Panc1 (cell line): ENCODE measurements around the gene LPP. TPM values are rescaled to one million over a fixed set of nuclear protein-coding genes. Genes with fewer than 3 reads are reported as not detected.

ENCODE experiments used
- ATAC-seq: fragments of 200-7000 bp; cut with Tn5 transposase; 2 replicates; pipeline ENCODE4 v1.9.1; 2020; ENCODE audit warnings: mild to moderate bottlenecking, moderate library complexity
- BruUV-seq: library from RNA; stranded (reverse); fragments of 400-500 nt; replicated peaks from 2 replicates; lab custom pipeline; 2021; lab: Mats Ljungman, UMichigan
- CTCF ChIA-PET: fragments of 300-600 bp; sonication (Branson Sonifier 250); formaldehyde crosslinking; loops from one replicate; lab custom pipeline; 2022; ENCODE audit warnings: antibody characterized with exemption; lab: Charles Lee
- POLR2A ChIA-PET: fragments of 300-600 bp; sonication (Branson Sonifier 250); formaldehyde crosslinking; loops from one replicate; lab custom pipeline; 2022; ENCODE audit warnings: antibody characterized with exemption; lab: Charles Lee
- DNase-seq: peaks from one replicate; pipeline ENCODE4 v3.0.0-alpha.2; 2010; ENCODE audit warnings: low read depth, low spot score
- H3K27ac ChIP-seq: 2 replicates; pipeline ENCODE4 v1.5.1; 2011; ENCODE audit warnings: mild to moderate bottlenecking, low read length, inconsistent platforms
- H3K27me3 ChIP-seq: fragments of 200-500 bp; sonication (Bioruptor generic); 2 replicates; pipeline ENCODE4 v1.6.0; 2014; ENCODE audit warnings: low read length, inconsistent platforms; ENCODE audit not compliant: control insufficient read depth, insufficient read depth
- H3K36me3 ChIP-seq: fragments of 200-500 bp; sonication (Bioruptor generic); 2 replicates; pipeline ENCODE4 v1.5.1; 2014; ENCODE audit warnings: inconsistent platforms, mild to moderate bottlenecking, low read length, moderate library complexity; ENCODE audit not compliant: control insufficient read depth, insufficient read depth
- H3K4me1 ChIP-seq: 2 replicates; pipeline ENCODE4 v1.5.1; 2011; ENCODE audit warnings: inconsistent platforms, mild to moderate bottlenecking, low read length, moderate library complexity; ENCODE audit not compliant: control insufficient read depth, insufficient read depth
- H3K4me3 ChIP-seq, 2 experiments: 2 replicates each; pipeline ENCODE4 v1.5.1; 2011 to 2012; ENCODE audit warnings: low read depth in 2 of 2, low read length in 2 of 2, mild to moderate bottlenecking in 2 of 2, inconsistent platforms in 1 of 2, moderate library complexity in 1 of 2
- H3K9me3 ChIP-seq: fragments of 200-500 bp; sonication (Bioruptor generic); 2 replicates; pipeline ENCODE4 v1.5.1; 2014; ENCODE audit warnings: low read depth, mild to moderate bottlenecking, inconsistent platforms, low read length, moderate library complexity; ENCODE audit not compliant: control insufficient read depth, insufficient read depth
- CTCF ChIP-seq: fragments of 450-650 bp; IDR thresholded peaks from 2 replicates; pipeline ENCODE4 v1.5.1; 2017; ENCODE audit warnings: mild to moderate bottlenecking
- POLR2AphosphoS5 ChIP-seq: IDR thresholded peaks from 2 replicates; pipeline ENCODE4 v1.6.1; 2012; ENCODE audit warnings: mild to moderate bottlenecking, low read depth, low read length, moderate library complexity
- SIN3A ChIP-seq: IDR thresholded peaks from 2 replicates; pipeline ENCODE4 v1.6.1; 2012; ENCODE audit warnings: low read depth, mild to moderate bottlenecking, low read length, moderate library complexity, borderline replicate concordance; ENCODE audit not compliant: insufficient read depth
- TCF7L2 ChIP-seq: IDR thresholded peaks from 2 replicates; pipeline ENCODE4 v1.6.1; 2011; ENCODE audit warnings: mild to moderate bottlenecking, low read depth, low read length, inconsistent platforms
- in situ Hi-C: cut with HindIII; loops from 2 replicates; pipeline ENCODE4 v1.10.0; 2016; ENCODE audit warnings: low sequenced_read_pairs, low pct_unique_long_range_greater_than_20kb
- intact Hi-C: fragments of 100-400 bp; cut with micrococcal nuclease; formaldehyde crosslinking; loops from one replicate; pipeline ENCODE4 v1.10.0; 2022; ENCODE audit not compliant: unreplicated experiment
- total RNA-seq: library from RNA; stranded (reverse); gene quantifications from one replicate; pipeline ENCODE4 v1.2.1, GENCODE V29; 2021; ENCODE audit not compliant: unreplicated experiment
- TF ChIP-seq, protein P1 (sequence below), 2 experiments: IDR thresholded peaks; 2 replicates each; pipeline ENCODE4 v1.6.1; 2011 to 2012; ENCODE audit warnings: low read depth in 2 of 2, control low read depth in 1 of 2, low read length in 1 of 2, mild to moderate bottlenecking in 1 of 2, moderate library complexity in 1 of 2; ENCODE audit not compliant: insufficient read depth in 1 of 2

The LPP gene
- total RNA-seq, 1 experiment from 2014 or later: 90.0 TPM

GRCh38 chr3:188826574-188826973 is 672.6 kb downstream of the LPP start:
- H3K9me3 ChIP-seq: no peaks in the 10 kb centered on the region
- no peaks in the 10 kb centered on the region for H3K27me3 ChIP-seq
- no peaks in the 10 kb centered on the region for H3K4me1 ChIP-seq
- BruUV-seq: no TSS peak
- ChIA-PET CTCF (no interaction called here), POLR2A (no interaction called here)
- no peak overlapping the region for H3K4me3 ChIP-seq
- H3K27ac ChIP-seq: no peak overlapping the region
- TF ChIP-seq TCF7L2: no peak
- intact Hi-C loops (no loop called here), in situ Hi-C loops (no loop called here)
- no peaks in the 10 kb centered on the region for H3K36me3 ChIP-seq
- ATAC-seq: no peak
- DNase-seq: no peak

DNA sequence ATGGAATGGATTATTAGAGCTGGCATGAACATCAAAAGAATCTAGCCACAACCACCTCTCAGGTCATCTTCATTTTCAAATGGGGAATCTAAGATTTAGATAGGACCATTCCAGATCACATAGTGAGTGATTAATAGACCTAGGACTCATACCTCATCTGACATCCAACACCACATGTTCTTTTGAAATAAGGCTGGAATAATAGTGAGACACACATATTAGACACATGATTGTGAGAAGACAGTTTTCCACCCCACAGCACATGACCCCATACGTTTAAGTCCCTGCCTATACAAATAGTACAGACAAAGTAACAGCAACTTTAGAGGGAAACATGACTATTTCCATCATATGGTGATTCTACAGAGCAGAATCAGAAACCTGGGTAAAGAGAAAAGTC is 673.1 kb downstream of the LPP start:
- DNase-seq: no peak

More for the DNA sequence above, 673.1 kb downstream of the LPP start:
- Histone ChIP-seq H3K27ac (no peak overlapping the region), H3K36me3 (no peaks in the 10 kb centered on the region), H3K4me3 (no peak overlapping the region), H3K27me3 (no peaks in the 10 kb centered on the region), H3K9me3 (no peaks in the 10 kb centered on the region), H3K4me1 (no peaks in the 10 kb centered on the region)
- in situ Hi-C loops: no loop called here
- TF ChIP-seq, protein P1, sequence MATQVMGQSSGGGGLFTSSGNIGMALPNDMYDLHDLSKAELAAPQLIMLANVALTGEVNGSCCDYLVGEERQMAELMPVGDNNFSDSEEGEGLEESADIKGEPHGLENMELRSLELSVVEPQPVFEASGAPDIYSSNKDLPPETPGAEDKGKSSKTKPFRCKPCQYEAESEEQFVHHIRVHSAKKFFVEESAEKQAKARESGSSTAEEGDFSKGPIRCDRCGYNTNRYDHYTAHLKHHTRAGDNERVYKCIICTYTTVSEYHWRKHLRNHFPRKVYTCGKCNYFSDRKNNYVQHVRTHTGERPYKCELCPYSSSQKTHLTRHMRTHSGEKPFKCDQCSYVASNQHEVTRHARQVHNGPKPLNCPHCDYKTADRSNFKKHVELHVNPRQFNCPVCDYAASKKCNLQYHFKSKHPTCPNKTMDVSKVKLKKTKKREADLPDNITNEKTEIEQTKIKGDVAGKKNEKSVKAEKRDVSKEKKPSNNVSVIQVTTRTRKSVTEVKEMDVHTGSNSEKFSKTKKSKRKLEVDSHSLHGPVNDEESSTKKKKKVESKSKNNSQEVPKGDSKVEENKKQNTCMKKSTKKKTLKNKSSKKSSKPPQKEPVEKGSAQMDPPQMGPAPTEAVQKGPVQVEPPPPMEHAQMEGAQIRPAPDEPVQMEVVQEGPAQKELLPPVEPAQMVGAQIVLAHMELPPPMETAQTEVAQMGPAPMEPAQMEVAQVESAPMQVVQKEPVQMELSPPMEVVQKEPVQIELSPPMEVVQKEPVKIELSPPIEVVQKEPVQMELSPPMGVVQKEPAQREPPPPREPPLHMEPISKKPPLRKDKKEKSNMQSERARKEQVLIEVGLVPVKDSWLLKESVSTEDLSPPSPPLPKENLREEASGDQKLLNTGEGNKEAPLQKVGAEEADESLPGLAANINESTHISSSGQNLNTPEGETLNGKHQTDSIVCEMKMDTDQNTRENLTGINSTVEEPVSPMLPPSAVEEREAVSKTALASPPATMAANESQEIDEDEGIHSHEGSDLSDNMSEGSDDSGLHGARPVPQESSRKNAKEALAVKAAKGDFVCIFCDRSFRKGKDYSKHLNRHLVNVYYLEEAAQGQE (IDR thresholded peaks at IDR 0.05; ENCODE audit: insufficient read depth in 1 of 2, low read depth in 2 of 2, low read length in 1 of 2): no peak
- TF ChIP-seq SIN3A (no peak), TCF7L2 (no peak), CTCF (no peak), POLR2AphosphoS5 (no peak)
- intact Hi-C loops: no loop called here
- no TSS peak for BruUV-seq
- no peak for ATAC-seq
- POLR2A ChIA-PET: no interaction called here
- CTCF ChIA-PET: no interaction called here
